Neural cell (in vitro differentiated cells): ENCODE results near the gene CDH4.

Experiments used
- EP300 ChIP-seq: fragments of 450-650 bp; conservative IDR thresholded peaks from 2 replicates; pipeline ENCODE4 v1.6.1; 2014; ENCODE audit warnings: antibody characterized with exemption, mild to moderate bottlenecking, moderate library complexity; ENCODE audit not compliant: poor library complexity, severe bottlenecking
- EZH2 ChIP-seq: fragments of 200-600, 300-800 bp; shearing (Covaris generic), sonication (generic); IDR thresholded peaks from 2 replicates; pipeline ENCODE4 v1.6.1; 2014; ENCODE audit warnings: antibody characterized with exemption, low read length, borderline replicate concordance, mild to moderate bottlenecking; ENCODE audit not compliant: insufficient read depth, poor library complexity, severe bottlenecking
- POLR2AphosphoS5 ChIP-seq: IDR thresholded peaks from 2 replicates; pipeline ENCODE4 v1.6.1; 2012
- RAD21 ChIP-seq: fragments of 450-650 bp; conservative IDR thresholded peaks from 2 replicates; pipeline ENCODE4 v1.6.1; 2014; ENCODE audit warnings: antibody characterized with exemption, mild to moderate bottlenecking, moderate library complexity
- TAF1 ChIP-seq: IDR thresholded peaks from 2 replicates; pipeline ENCODE4 v1.6.1; 2012; ENCODE audit warnings: low read depth
- TF ChIP-seq, protein P1 (sequence below): fragments of 450-650 bp; IDR thresholded peaks from 2 replicates; pipeline ENCODE4 v1.5.1; 2014; ENCODE audit warnings: antibody characterized with exemption, mild to moderate bottlenecking, moderate library complexity; ENCODE audit not compliant: poor library complexity, severe bottlenecking

DNA sequence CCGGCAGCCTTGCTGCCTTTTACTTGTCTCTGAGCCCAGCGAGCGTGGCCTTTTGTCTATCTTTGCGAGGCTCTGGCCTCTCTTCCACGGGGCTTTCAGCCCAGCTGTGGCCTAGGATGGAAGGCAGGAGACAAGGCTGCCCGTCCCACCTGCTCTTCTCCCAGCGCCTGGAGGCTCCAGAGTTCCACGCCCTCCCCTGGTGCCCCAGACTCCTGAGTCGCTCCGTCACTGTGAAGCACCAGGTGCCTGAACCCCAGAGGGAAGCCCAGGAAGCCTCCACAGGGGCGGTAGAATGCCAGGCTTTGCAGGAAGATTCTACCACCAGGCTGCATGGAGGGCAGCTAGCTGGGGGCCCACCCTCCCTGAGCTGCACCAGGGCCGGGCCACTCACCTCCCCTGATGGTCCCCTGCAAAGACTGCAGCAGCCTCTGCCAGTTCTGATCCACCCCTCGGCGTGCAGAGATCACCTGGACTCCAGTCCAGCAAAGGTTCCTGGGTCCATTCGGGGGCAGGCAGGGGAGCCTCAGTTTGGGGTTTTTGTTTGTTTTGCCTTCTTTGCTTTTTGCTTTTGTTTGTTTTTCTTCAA is 384.6 kb downstream of the CDH4 start:
- TF ChIP-seq, protein P1, sequence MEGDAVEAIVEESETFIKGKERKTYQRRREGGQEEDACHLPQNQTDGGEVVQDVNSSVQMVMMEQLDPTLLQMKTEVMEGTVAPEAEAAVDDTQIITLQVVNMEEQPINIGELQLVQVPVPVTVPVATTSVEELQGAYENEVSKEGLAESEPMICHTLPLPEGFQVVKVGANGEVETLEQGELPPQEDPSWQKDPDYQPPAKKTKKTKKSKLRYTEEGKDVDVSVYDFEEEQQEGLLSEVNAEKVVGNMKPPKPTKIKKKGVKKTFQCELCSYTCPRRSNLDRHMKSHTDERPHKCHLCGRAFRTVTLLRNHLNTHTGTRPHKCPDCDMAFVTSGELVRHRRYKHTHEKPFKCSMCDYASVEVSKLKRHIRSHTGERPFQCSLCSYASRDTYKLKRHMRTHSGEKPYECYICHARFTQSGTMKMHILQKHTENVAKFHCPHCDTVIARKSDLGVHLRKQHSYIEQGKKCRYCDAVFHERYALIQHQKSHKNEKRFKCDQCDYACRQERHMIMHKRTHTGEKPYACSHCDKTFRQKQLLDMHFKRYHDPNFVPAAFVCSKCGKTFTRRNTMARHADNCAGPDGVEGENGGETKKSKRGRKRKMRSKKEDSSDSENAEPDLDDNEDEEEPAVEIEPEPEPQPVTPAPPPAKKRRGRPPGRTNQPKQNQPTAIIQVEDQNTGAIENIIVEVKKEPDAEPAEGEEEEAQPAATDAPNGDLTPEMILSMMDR = no peak
- TF ChIP-seq POLR2AphosphoS5 = no peak
- TF ChIP-seq EZH2 = no peak
- no peak for TF ChIP-seq RAD21
- TF ChIP-seq TAF1 = no peak
- no peak for TF ChIP-seq EP300
